NCI-H226 (cell line): ENCODE data around the gene CIART.
"Not testable (repeated sequence)": the region's sequence is repeated elsewhere in the genome, so short reads cannot be mapped to it uniquely, and the experiment has no call there.

Experiments
- DNase-seq: peaks from one replicate; pipeline ENCODE4 v3.0.0-alpha.2; 2015

CIART gene

DNA sequence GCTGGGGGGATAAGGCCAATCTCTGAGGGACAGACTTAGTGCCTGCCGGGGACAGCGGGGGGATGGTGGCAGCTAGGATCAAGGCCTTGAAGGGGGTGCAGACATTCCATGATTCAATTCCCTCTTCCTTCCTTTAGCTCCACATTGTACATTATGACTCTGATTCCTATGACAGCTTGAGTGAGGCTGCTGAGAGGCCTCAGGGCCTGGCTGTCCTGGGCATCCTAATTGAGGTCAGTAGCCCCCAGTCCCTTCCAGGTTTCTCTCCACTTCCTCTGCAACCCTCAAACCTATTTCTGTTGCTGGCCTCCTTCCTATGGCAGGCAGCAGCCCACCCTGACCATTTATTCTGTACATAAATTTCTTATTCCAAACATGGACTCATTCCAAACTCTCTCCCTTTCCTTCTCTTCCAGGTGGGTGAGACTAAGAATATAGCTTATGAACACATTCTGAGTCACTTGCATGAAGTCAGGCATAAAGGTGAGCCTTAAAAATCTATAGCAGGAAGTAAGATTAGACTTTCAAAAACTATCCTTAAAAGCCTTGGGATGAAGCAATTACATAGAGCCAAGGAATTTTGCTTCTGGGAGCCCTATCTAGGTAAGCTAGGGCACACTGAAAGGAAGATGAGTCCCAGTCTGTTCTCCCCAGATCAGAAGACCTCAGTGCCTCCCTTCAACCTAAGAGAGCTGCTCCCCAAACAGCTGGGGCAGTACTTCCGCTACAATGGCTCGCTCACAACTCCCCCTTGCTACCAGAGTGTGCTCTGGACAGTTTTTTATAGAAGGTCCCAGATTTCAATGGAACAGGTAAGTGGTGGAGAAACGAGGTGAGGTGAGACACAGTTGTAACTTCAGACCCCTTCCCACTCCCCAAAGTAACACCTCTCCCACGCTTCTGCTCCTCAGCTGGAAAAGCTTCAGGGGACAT, 19.7 kb upstream of the CIART start:
- DNase-seq: no peak

DNA sequence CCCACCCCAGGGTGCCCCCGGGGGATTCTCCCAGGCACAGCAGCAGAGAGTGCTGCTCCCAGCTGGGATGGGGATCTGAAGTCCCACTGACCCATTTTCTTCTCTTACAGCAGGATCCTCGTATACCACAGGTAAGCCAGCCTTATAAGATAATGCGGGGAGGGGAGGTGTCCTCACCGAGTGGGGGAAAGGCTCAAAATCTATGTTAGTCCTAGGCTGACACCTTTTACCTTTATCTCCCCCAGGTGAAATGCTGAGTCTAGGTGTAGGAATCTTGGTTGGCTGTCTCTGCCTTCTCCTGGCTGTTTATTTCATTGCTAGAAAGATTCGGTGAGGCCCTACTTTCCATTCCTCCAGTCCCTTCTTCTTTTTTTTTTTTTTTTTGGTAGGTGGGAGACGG, 18.8 kb upstream of the CIART start:
- no peak for DNase-seq

DNA sequence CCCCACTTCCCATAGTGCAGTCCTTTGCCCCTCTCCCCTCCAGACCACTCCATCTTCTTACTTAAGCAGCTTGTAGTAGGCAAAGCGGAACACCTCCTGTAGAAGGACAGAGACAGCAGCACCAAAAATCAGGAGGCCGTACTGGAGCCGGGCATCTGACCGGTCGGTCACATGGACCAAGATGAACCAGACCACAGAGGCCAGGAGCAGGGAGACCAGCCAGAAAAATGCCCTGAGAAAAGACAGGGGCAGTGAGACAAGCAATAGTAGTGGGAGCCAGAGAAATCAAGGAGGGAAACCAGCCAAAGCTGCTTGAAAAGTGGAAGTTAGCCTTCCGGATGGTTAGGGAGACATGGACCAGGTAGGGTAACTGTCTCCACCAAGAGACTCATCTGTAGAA, 14.5 kb upstream of the CIART start:
- DNase-seq: no peak

DNA sequence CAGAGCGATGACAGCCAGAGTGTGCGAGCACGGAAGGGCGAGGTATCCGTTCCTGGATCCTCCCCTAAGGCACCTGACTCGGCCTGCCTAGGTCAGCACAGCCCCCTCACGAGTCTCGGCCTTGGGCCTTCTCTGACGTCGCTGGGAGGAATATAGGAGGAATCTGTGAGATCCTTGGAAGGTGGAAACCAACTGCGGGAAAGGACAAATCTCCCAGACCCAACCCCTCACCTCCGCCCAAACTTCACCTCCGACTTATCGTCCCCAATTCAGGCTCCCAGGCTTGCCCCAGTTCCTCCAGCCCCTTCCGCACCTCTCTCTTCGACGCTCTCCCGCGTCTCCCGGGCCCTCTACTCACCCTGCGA, 14.0 kb upstream of the CIART start:
- no peak for DNase-seq

DNA sequence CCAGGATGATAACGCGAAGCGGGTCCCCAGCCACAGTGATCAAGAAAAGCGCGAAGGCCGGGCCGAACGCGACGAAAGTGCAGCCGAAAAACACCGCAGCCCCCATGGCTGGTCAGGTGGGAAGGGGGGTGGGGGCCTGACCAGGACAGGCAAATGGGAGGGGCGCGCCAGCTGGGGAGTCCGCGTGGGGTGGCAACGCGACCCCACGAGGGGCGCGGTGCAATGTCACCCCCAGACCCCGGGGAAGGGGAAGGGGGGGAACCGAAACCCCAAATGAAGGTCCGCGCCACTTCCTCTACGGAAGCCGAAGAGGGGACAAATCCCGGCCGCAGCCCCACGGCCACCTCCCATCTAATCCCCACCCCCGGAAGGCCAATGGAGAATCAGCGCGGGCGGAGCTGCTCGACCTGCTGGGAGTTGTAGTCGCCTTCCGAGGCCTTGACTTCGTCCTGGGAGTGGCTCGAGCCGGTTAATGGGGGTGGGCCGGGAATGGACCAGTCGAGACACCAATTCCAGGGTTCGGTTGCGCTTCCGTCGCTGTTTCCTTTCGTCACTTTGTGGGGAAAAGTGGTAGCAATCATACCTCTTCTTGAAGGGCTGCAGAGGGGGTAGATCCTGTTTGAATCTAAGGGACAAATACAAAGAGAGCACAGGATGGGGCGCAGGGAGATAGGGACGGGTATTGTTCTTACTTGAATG, 13.5 kb upstream of the CIART start, which contains the start of gene APH1A:
Gene APH1A, minus strand, starts transcription at position 312 of the 699 bp plus-strand sequence. Its CDS starts 206 bp downstream, at position 106.
- peak; percentile 98 for DNase-seq

DNA sequence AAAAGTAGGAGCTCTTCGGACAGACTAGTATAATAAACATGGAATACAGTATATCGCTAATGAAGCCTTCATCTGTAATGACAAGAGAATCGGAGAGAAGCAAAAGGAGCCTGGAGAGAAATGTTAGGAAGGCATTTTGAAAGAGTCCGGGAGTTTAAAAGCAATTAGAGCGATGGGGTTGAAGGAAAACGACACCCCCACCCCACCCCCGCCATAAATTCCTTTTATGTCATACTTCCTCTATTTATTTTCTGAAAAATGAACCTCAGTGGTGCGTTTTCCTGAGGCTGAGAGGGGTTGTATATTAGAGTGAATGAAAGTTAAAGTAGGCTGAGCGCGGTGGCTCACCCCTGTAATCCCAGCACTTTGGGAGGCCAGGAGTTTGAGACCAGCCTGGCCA, 12.9 kb upstream of the CIART start:
- DNase-seq: no peak

DNA sequence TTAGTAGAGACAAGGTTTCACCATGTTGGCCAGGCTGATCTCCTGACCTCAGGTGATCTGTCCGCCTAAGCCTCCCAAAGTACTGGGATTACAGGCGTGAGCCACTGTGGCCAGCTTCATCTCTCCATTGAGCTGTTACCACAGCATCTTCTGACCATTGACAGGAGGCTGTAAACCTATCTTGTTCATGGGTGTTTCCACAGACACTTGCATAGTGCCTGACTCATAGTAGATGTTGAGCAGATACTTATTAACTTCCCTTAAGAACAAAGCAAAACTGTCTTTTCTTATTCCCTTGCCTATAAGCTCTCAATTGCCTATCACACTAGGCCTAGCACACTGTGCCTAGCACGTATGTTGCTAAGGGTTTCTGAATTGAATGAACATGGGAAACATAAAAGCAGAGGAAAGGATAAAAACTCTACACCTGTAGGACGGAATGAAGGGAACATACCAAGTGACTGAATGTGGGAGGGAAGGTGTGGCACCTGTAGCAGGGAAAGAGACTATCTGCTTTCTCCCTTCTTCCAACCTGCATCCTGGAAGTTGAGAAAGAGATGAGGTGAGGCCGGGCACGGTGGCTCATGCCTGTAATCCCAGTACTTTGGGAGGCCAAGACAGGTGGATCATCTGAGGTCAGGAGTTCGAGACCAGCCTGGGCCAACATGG, 10.9 kb upstream of the CIART start:
- DNase-seq: no peak

DNA sequence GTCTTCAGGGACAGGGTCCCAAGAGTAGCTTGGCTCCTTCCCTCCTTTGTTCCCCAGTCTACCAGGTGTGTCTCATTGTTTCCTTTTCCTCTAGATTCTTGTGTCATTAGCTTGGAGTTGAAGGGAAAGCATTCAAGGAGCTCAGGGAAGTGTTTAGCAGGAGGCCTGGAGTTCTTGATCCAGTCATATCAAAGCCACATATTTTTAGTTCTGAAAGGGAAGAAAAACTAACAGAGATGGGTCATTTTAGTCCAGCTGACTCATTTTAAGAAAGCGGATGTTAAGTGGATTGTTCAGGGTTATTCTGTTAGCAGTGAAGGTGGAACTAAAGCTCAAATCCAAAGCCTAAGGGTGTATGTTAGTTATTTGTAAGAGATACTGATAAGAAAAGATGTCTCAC, 9.0 kb upstream of the CIART start:
- DNase-seq: no peak

DNA sequence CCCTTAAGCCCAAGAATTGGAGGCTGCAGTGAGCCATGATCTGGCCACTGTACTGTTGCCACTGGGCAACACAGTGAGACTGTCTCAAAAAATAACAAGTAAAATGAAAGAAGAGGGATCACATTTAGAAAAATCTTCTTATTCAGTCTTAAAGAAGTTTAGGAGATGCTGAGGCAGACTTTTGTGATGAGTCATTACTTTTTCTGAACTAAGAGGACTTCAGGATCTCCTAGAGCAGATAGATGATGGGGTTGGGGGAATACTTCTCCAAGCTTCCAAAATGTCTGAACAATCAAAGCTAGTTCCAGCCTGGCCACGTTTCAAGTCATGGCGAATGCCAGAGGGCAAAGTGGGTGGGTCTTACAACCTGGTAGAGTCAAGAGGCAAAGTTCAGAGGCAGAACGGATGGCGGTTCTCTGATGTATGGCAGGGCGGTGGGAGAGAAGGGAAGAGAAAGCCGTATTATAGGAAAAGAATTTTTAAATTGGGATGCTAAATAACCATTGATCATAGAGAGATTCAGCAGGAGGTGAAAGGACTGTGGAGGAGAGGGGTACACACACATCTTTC, 2.1 kb upstream of the CIART start:
- no peak for DNase-seq

DNA sequence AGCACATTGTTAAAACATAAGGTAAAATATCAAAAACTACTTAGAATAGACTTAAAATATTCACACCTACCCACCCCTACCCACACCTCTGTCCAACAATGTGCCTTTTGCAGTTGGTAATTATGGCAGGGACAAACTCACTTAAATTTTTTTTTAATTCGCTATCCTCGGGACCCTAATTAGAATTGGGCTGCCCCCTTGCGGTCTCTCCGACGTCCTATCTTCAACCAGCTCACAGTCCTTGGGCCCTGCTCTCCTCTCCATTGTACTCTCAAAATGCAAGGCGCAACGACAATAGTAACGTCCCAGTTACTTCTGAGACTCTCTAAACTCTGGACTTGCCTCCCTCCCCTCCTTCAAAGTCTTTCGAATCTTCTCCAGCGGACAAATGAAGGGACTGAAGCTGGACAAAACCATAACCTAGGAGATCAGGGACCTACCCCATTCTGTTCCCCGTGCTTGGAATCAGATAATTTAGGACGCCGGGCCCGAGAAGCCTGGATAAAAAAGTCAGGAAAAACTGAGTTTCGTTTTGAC, 1.1 kb upstream of the CIART start:
- peak; percentile 31 for DNase-seq

DNA sequence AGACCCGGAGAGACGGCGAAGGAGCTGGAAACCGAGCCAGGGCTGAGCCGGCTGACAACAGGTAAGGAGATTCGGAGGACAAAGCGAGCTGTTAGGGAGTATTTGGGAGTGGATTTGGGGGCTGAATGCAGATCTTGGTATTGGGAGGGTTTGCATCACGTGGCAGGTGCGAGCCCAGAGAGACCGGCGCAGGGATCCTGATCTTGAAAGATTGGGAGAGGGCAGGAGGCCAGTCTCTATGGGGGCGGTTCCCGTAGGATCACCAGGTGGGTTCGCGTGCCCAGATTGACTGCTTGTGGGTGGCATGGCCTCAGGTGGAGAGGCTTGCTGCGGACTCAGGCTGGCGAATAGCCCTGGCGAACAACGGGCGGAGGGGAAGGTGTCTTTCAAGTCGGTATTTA, 204 bp downstream of the CIART start:
- no peak for DNase-seq

DNA sequence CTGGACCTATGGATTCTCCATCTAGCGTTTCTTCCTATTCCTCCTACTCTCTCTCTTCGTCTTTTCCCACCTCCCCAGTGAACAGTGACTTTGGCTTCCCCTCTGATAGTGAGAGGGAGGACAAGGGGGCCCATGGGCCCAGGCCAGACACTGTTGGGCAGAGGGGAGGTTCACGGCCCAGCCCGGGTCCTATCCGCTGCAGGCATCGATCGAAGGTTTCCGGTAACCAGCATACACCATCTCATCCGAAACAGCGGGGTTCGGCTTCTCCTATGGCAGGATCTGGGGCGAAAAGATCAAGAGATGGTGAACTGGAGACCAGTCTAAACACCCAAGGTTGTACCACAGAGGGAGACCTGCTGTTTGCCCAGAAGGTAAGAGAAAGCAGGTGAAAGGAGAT, 906 bp downstream of the CIART start:
- DNase-seq: no peak

DNA sequence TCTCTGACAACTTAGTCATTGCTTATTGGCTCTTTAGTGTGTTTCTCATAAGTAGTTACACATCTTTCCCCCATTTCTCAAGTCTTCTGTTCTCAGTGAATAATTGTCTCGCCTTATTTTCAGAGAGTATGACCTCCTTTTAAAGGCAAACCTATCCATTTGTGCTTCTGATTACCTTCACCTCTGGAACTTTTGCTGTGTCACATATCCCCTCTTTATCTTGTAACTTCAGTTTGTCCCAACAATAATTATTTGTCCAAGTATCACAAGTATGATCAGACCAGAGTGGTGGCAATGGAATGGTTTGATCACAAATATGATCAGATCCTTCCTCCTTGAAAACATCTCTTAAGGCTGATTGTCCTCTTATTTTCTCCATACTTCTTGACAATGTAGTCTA, 6.0 kb downstream of the CIART start:
- DNase-seq: no peak

DNA sequence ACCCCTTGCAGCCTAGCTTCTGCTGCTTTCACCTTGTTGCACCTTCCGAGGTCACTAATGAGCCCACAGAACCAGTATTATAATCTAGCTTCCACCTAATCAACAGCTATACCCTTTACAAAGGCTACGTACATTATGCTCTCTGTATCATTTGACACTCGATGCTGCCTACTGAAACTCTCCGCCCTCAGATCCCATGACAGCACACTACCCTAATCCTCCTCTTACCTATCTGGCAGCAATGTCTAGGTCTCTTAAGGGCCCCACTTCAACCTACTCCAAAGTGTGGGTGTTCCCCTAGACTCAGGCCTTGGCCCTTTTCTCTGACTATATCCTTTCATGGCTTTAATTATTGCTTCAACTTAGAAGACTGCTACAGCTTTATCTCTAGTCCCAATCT, 6.5 kb downstream of the CIART start:
- DNase-seq: no peak

DNA sequence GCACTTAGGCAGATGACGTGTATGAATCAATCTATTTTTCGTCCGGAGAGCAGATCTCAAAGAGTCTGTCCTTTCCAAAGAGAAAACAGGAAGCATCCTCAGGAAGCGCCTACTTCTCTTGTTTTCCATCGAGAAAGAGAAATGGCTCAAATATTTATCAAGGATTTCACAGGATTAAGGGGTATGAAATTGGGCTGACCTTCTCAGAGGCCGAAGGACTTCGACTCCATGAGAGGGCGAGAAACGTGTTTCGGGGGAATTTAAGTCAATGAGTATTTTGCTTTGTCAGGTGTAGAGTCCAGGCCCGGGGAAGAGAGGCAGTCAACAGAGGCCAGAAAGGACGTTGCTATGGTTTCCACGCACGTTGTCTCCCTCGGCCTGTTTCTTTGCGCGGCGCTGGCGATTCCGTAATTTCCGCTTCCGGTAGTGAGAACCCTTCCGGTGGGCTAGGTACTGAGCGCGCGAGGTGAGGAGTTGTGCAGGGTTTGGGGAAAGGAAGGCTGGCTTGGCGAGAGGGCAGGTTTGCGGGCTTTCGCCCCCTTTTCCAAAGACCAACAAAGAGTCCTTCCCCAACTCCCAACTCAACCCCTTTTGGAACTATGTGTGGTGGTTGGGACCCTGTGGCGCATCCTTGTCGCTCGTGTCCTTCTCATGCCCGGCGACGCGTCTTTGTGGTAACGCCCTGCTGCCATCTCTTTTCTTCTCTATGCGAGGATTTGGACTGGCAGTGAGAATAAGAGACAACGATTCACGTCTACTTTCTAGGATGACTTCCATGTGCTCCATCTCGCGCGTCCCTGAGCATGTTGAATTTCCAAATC, 11.3 kb downstream of the CIART start, which contains the start of gene MRPS21:
Gene MRPS21, plus strand, starts transcription at position 429 of the 821 bp plus-strand sequence. CDS start 506 bp downstream, outside the sequence.
- peak; percentile 92 for DNase-seq

DNA sequence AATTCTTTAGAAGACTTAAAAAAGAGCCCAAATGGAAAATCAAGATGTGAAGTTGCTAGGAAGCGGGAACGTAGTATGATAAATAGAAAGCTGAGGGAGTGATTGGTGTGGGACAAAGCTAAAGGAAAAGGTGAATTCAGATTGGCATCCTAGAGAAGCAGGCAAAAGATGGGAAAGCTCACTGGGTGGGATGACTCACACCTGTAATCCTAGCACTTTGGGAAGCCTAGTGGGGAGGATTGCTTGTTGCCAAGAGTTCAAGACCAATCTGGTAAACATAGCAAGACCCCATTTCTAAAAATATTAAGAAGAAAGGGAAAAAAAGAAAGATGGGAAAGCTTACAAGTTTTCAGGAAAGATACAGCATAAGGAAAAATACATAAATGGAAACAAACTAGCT, 13.1 kb downstream of the CIART start:
- DNase-seq: no peak

DNA sequence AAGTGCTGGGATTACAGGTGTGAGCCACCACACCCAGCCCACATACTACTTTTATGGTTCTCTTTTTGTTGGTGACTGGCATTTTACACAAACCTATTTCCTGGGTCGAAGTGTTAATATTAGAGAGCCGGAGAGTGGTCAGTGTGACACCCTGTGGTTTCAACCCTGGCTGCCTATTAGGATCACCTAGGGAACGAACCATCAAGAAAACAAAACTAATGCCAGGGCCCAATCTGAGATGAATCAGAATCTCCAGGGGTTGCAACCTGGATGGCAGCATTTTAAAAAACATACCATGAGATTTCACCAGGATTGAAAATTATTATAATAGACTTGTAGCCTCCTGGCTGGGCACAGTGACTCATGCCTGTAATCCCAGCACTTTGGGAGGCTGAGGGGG, 17.4 kb downstream of the CIART start:
- no peak for DNase-seq

DNA sequence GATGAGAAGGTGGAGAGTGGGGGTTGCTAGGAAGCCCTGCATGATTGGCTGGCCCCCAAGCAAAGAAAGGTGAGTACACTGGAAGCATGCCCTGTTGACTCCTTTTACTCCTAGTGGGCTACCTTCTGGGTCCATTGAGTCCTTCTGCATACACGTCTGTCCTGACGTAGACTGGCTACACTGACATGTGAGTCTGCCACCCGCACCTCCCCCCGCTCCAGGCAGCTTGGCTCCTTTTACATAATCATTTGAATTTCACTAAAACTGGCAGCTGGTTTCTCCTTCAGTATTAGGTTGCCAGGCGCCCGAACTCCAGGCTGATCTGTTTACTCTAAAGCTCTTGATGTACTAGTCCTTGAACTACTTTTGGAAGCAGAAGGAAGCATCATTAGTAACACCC, 20.0 kb downstream of the CIART start:
- DNase-seq: no peak

DNA sequence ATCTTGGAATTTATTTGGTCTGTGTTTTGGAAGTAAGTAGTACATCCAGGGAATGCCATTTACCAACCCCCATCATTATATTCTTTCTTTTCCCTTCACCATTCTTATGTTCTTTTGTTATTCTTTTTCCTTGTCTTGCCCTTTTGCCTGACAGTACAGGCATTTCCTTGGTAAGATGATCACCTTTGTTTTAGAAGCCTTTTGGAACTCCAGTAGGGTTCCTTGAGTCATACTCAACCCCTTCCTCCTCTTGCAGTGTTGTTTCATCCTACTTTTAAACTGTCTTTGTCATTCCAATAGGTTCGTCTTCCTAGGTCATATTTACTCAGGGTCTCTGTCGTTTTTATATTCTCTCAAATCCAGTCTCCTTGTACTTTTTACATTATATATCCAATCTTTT, 20.5 kb downstream of the CIART start:
- DNase-seq: no peak

DNA sequence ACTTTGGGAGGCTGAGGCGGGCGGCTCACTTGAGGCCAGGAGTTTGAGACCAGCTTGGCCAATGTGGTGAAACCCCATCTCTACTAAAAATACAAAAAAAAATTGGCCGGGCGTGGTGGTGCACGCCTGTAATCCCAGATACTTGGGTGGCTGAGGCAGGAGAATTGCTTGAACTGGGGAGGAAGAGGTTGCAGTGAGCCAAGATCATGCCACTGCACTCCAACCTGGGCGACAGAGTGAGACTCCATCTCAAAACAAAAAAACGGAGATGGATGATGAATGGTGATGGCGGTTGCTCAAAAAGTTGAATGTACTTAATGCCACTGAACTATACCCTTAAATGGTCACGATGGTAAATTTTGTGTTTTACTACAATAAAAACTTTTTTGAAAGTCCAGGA, 26.2 kb downstream of the CIART start:
- DNase-seq: not testable (repeated sequence)

DNA sequence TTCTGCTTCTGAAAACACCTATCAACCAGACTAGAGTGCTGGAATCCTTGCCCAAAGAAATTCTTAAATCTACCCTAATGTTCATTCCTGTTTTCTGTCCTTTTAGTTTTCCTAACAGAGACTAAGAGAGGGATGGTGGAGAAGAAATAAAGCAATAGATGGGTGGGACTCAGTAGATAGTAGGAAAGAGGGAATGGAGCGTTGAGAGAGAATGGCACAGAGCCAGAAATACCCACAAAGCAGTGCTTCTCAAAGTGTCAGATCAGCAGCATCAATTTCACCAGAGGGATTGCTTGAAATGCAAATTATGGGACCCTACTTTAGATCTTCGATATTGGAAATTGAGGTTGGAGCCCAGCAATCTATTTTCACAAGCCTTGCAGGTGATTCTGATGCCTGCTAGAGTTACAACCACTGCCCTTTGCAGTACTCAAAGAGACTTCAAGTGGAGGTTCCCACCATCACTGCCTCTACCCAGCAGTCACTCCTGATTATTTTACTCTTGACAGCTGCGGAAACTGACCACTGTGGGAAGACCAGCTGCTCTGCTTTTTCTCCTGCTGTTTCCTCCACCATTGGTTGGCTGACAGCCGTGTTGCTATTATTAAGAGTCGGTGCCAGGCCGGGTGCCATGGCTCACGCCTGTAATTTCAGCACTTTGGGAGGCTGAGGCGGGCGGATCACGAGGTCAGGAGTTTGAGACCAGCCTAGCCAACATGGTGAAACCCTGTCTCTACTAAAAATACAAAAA, 27.6 kb downstream of the CIART start:
- DNase-seq: no peak
